ENCODE data around the gene NACC1.

- TF ChIP-seq CTCF (IDR thresholded peaks at IDR 0.05; ENCODE audit: low read depth, low read length, poor library complexity, severe bottlenecking): no peak
- TF ChIP-seq EZH2phosphoT487 (IDR thresholded peaks at IDR 0.05; ENCODE audit: borderline replicate concordance, low read length): no peak
These were observed 1.5 kb upstream of the NACC1 start, which contains the start of gene TRMT1 for GRCh38 chr19:13116282-13117175.
